ENCODE data around the gene NCOA4.

DNA sequence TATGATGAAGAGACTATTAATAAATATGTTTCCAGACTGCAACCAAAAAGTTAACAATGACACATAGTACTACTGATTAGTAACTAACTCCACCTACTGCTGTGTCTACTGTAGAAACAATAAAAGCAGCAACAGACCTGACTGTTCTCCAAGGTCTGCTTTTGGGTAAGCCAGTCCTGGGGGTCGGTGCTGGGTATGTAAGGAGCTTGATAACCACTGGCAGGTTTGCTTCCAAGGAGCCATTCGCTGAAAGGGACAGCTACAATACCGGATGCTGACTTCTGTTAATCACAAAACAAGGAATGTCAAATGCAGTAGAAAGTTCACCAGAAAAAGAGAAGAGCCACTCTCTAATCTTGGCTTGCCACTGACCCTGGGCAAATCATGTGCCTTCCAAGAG, 17.7 kb downstream of the NCOA4 start:
- TF ChIP-seq POLR2A (IDR thresholded peaks at IDR 0.05) (no peak), EP300 (IDR thresholded peaks at IDR 0.05) (no peak)
- TF ChIP-seq, protein P1, sequence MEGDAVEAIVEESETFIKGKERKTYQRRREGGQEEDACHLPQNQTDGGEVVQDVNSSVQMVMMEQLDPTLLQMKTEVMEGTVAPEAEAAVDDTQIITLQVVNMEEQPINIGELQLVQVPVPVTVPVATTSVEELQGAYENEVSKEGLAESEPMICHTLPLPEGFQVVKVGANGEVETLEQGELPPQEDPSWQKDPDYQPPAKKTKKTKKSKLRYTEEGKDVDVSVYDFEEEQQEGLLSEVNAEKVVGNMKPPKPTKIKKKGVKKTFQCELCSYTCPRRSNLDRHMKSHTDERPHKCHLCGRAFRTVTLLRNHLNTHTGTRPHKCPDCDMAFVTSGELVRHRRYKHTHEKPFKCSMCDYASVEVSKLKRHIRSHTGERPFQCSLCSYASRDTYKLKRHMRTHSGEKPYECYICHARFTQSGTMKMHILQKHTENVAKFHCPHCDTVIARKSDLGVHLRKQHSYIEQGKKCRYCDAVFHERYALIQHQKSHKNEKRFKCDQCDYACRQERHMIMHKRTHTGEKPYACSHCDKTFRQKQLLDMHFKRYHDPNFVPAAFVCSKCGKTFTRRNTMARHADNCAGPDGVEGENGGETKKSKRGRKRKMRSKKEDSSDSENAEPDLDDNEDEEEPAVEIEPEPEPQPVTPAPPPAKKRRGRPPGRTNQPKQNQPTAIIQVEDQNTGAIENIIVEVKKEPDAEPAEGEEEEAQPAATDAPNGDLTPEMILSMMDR (IDR thresholded peaks at IDR 0.05) = no peak

Measured in tibial nerve (tissue), 4 donors.